ENCODE measurements around the gene INPP5A. TPM values are rescaled to one million over a fixed set of nuclear protein-coding genes. Genes with fewer than 3 reads are reported as not detected.
A peak's percentile ranks its signal among the peaks of the same experiment; 100 is the strongest.

INPP5A gene
- total RNA-seq, 2 donors from 2014 or later, result 20.7 to 26.7 TPM

- Mint-ChIP-seq H3K36me3 (ENCODE audit: low read depth) (peaks cover 2% of the 10 kb centered on the region), H3K9me3 (no peaks in the 10 kb centered on the region), H3K27ac (peak overlapping the region; percentile 30), H3K4me1 (peaks cover 8% of the 10 kb centered on the region), H3K4me3 (no peak overlapping the region), H3K27me3 (ENCODE audit: insufficient read depth) (no peaks in the 10 kb centered on the region)
- no peak for DNase-seq
- Histone ChIP-seq H3K27ac (ENCODE audit: low read depth, low read length) (no peak overlapping the region), H3K4me3 (ENCODE audit: low read length) (no peak overlapping the region), H3K9ac (ENCODE audit: extremely low read depth, low read length, poor library complexity, severe bottlenecking) (no peak overlapping the region), H3K36me3 (ENCODE audit: control insufficient read depth, insufficient read depth, low read length) (no peaks in the 10 kb centered on the region), H3K4me1 (ENCODE audit: control insufficient read depth, insufficient read depth, low read length) (no peaks in the 10 kb centered on the region), H3K27me3 (ENCODE audit: control insufficient read depth, insufficient read depth, low read length, poor library complexity, severe bottlenecking) (no peaks in the 10 kb centered on the region), H3K9me3 (ENCODE audit: control insufficient read depth, low read length) (no peaks in the 10 kb centered on the region)
- TF ChIP-seq CTCF (conservative IDR thresholded peaks at IDR 0.05), result no peak
- 94 to 99% methylated on average over 12 to 28 of the region's 28 CpGs for WGBS, 2 experiments (ENCODE audit: insufficient coverage in 1 of 2, insufficient read length in 1 of 2)
These were observed 10.7 kb downstream of the INPP5A start for GRCh38 chr10:132548106-132548823.

DNA sequence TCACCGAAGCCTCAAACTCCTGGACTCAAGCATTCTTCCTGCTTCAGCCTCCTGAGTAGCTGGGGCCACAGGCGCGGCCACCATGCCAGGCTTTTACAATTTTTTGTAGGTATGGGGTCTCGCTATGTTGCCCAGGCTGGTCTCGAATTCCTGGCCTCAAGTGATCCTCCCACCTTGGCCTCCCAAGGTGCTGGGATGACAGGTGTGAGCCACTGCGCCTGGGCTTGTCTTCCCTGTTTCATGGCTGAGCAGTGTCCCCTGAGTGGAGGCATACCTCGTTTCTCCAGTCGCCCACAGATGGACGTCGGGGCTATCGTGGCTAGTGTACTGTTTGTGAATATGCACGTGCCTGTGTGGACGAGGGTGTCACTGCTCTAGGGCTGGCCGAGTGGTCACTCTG, 11.3 kb downstream of the INPP5A start:
- no peaks in the 10 kb centered on the region for H3K36me3 ChIP-seq (ENCODE audit: control insufficient read depth, insufficient read depth, low read length)
- no peak overlapping the region for H3K4me3 Mint-ChIP-seq
- DNase-seq, result no peak
- H3K9ac ChIP-seq (ENCODE audit: extremely low read depth, low read length, poor library complexity, severe bottlenecking), result no peak overlapping the region
- no peaks in the 10 kb centered on the region for H3K27me3 Mint-ChIP-seq (ENCODE audit: insufficient read depth)
- no peaks in the 10 kb centered on the region for H3K27me3 ChIP-seq (ENCODE audit: control insufficient read depth, insufficient read depth, low read length, poor library complexity, severe bottlenecking)
- H3K4me1 ChIP-seq (ENCODE audit: control insufficient read depth, insufficient read depth, low read length), result no peaks in the 10 kb centered on the region
- no peaks in the 10 kb centered on the region for H3K9me3 Mint-ChIP-seq
- H3K4me1 Mint-ChIP-seq, result peaks cover 8% of the 10 kb centered on the region
- no peaks in the 10 kb centered on the region for H3K9me3 ChIP-seq (ENCODE audit: control insufficient read depth, low read length)
- H3K27ac Mint-ChIP-seq, result no peak overlapping the region
- no peak overlapping the region for H3K4me3 ChIP-seq (ENCODE audit: low read length)
- no peaks in the 10 kb centered on the region for H3K36me3 Mint-ChIP-seq (ENCODE audit: low read depth)
- no peak for TF ChIP-seq CTCF (conservative IDR thresholded peaks at IDR 0.05)
- WGBS, 2 experiments (ENCODE audit: insufficient coverage in 1 of 2, insufficient read length in 1 of 2), result 92 to 95% methylated on average over 12 to 14 of the region's 14 CpGs
- H3K27ac ChIP-seq (ENCODE audit: low read depth, low read length), result no peak overlapping the region

DNA sequence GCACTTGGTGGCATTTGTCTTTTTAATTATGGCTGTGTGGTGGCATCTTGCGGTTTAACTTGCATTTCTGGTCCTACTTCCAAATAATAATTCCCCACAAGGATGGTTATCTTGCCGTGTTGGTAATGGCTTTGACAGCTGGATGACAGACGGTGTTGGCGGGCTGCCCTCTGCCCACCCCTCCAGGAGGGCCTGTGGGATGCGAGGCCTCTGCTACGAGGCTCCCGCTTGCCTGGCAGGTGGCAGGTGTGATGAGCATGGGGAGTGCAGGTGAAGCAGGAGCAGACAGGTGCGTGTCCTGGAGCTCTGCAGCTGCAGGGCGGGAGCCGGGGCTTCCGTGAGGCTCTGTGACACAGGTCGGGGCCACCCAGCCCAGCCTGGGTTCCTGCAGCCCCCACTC, 11.8 kb downstream of the INPP5A start:
- no peaks in the 10 kb centered on the region for H3K36me3 ChIP-seq (ENCODE audit: control insufficient read depth, insufficient read depth, low read length)
- Mint-ChIP-seq H3K36me3 (ENCODE audit: low read depth) (no peaks in the 10 kb centered on the region), H3K27ac (no peak overlapping the region), H3K27me3 (ENCODE audit: insufficient read depth) (no peaks in the 10 kb centered on the region), H3K4me1 (peaks cover 6% of the 10 kb centered on the region), H3K4me3 (no peak overlapping the region), H3K9me3 (no peaks in the 10 kb centered on the region)
- TF ChIP-seq CTCF (conservative IDR thresholded peaks at IDR 0.05), result no peak
- no peaks in the 10 kb centered on the region for H3K4me1 ChIP-seq (ENCODE audit: control insufficient read depth, insufficient read depth, low read length)
- DNase-seq, result no peak
- H3K4me3 ChIP-seq (ENCODE audit: low read length), result no peak overlapping the region
- H3K9ac ChIP-seq (ENCODE audit: extremely low read depth, low read length, poor library complexity, severe bottlenecking), result no peak overlapping the region
- 93 to 97% methylated on average over 11 to 12 of the region's 12 CpGs for WGBS, 2 experiments (ENCODE audit: insufficient coverage in 1 of 2, insufficient read length in 1 of 2)
- no peaks in the 10 kb centered on the region for H3K9me3 ChIP-seq (ENCODE audit: control insufficient read depth, low read length)
- no peaks in the 10 kb centered on the region for H3K27me3 ChIP-seq (ENCODE audit: control insufficient read depth, insufficient read depth, low read length, poor library complexity, severe bottlenecking)
- H3K27ac ChIP-seq (ENCODE audit: low read depth, low read length), result no peak overlapping the region
